SK-N-SH treated with all-trans-retinoic acid at 6 μM for 48 hours (cell line): Measurements from ENCODE around the gene FRYL.

Experiments
- ATAC-seq: fragments of 200-7000 bp; cut with Tn5 transposase; 3 replicates; pipeline ENCODE4 v1.9.1; 2020; ENCODE audit warnings: mild to moderate bottlenecking, moderate library complexity
- ARNTL ChIP-seq: fragments of 450-650 bp; formaldehyde crosslinking; IDR thresholded peaks from 2 replicates; pipeline ENCODE4 v1.5.0; 2020; ENCODE audit warnings: low read depth, mild to moderate bottlenecking, moderate library complexity, borderline replicate concordance
- BACH2 ChIP-seq: fragments of 250-450 bp; sonication (Bioruptor Pico); IDR thresholded peaks from 2 replicates; pipeline ENCODE4 v1.9.0; 2021; ENCODE audit warnings: mild to moderate bottlenecking, borderline replicate concordance
- CREB5 ChIP-seq: fragments of 250-450 bp; sonication (Bioruptor Pico); IDR thresholded peaks from 2 replicates; pipeline ENCODE4 v1.5.1; 2020; ENCODE audit warnings: low read depth, mild to moderate bottlenecking, moderate library complexity
- CSDC2 ChIP-seq: fragments of 250-450 bp; sonication (Bioruptor Pico); IDR thresholded peaks from 2 replicates; pipeline ENCODE4 v1.5.0; 2020; ENCODE audit warnings: mild to moderate bottlenecking, moderate library complexity
- CSRNP3 ChIP-seq: fragments of 250-450 bp; sonication (Bioruptor Pico); IDR thresholded peaks from 2 replicates; pipeline ENCODE4 v1.5.1; 2021; ENCODE audit warnings: mild to moderate bottlenecking, moderate library complexity
- ESRRG ChIP-seq: fragments of 250-450 bp; sonication (Bioruptor Pico); IDR thresholded peaks from 2 replicates; pipeline ENCODE4 v1.6.1; 2021; ENCODE audit warnings: mild to moderate bottlenecking
- GLIS3 ChIP-seq: fragments of 250-450 bp; sonication (Bioruptor Pico); IDR thresholded peaks from 2 replicates; pipeline ENCODE4 v1.5.0; 2020; ENCODE audit warnings: mild to moderate bottlenecking, moderate library complexity
- ISL1 ChIP-seq: fragments of 250-450 bp; sonication (Bioruptor Pico); IDR thresholded peaks from 2 replicates; pipeline ENCODE4 v2.1.2; 2022; ENCODE audit warnings: mild to moderate bottlenecking, moderate library complexity
- OSR1 ChIP-seq: fragments of 250-450 bp; sonication (Bioruptor Pico); IDR thresholded peaks from 2 replicates; pipeline ENCODE4 v1.8.0; 2022; ENCODE audit warnings: moderate library complexity, mild to moderate bottlenecking, inconsistent platforms
- PPARA ChIP-seq: fragments of 250-450 bp; sonication (Bioruptor Pico); IDR thresholded peaks from 2 replicates; pipeline ENCODE4 v1.5.0; 2020; ENCODE audit warnings: mild to moderate bottlenecking, borderline replicate concordance
- RARB ChIP-seq: fragments of 250-450 bp; sonication (Bioruptor Pico); IDR thresholded peaks from 2 replicates; pipeline ENCODE4 v1.8.0; 2021; ENCODE audit warnings: mild to moderate bottlenecking, moderate library complexity
- TCF4 ChIP-seq: fragments of 250-450 bp; sonication (Bioruptor Pico); IDR thresholded peaks from 2 replicates; pipeline ENCODE4 v1.8.0; 2021; ENCODE audit warnings: mild to moderate bottlenecking, moderate library complexity, borderline replicate concordance
- TOX ChIP-seq: fragments of 250-450 bp; sonication (Bioruptor Pico); IDR thresholded peaks from 2 replicates; pipeline ENCODE4 v1.8.0; 2021; ENCODE audit warnings: mild to moderate bottlenecking, moderate library complexity, borderline replicate concordance
- TSHZ2 ChIP-seq: fragments of 250-450 bp; sonication (Bioruptor Pico); IDR thresholded peaks from 2 replicates; pipeline ENCODE4 v1.5.0; 2020; ENCODE audit warnings: mild to moderate bottlenecking, moderate library complexity
- ZC3H10 ChIP-seq: fragments of 250-450 bp; sonication (Bioruptor Pico); IDR thresholded peaks from 2 replicates; pipeline ENCODE4 v1.5.1; 2021; ENCODE audit warnings: mild to moderate bottlenecking, moderate library complexity
- ZFP3 ChIP-seq: fragments of 250-450 bp; sonication (Bioruptor Pico); IDR thresholded peaks from 2 replicates; pipeline ENCODE4 v1.5.0; 2020; ENCODE audit warnings: mild to moderate bottlenecking, moderate library complexity
- ZFP30 ChIP-seq: fragments of 450-650 bp; formaldehyde crosslinking; IDR thresholded peaks from 2 replicates; pipeline ENCODE4 v1.5.0; 2022; ENCODE audit warnings: mild to moderate bottlenecking, moderate library complexity
- ZNF565 ChIP-seq: fragments of 450-650 bp; formaldehyde crosslinking; conservative IDR thresholded peaks from 2 replicates; pipeline ENCODE4 v1.5.0; 2020; ENCODE audit warnings: low read depth, mild to moderate bottlenecking, moderate library complexity
- ZNF70 ChIP-seq: fragments of 450-650 bp; formaldehyde crosslinking; IDR thresholded peaks from 2 replicates; pipeline ENCODE4 v1.5.0; 2020; ENCODE audit warnings: mild to moderate bottlenecking, moderate library complexity
- TF ChIP-seq, protein P1 (sequence below): fragments of 250-450 bp; sonication (Bioruptor Pico); IDR thresholded peaks from 2 replicates; pipeline ENCODE4 v1.8.0; 2021; ENCODE audit warnings: low read depth, mild to moderate bottlenecking, moderate library complexity, borderline replicate concordance
- TF ChIP-seq, protein P2 (sequence below): fragments of 250-450 bp; sonication (Bioruptor Pico); IDR thresholded peaks from 2 replicates; pipeline ENCODE4 v1.8.0; 2020; ENCODE audit warnings: mild to moderate bottlenecking, moderate library complexity, borderline replicate concordance

FRYL gene

GRCh38 chr4:48538358-48538757 lies 241.7 kb downstream of the FRYL start:
- no peak for ATAC-seq
- TF ChIP-seq TSHZ2 (CRISPR knock-in tag) (no peak), CSRNP3 (CRISPR knock-in tag) (no peak), ZNF70 (CRISPR knock-in tag) (no peak), TCF4 (CRISPR knock-in tag) (no peak), ZC3H10 (CRISPR knock-in tag) (no peak), CSDC2 (CRISPR knock-in tag) (no peak), ZFP3 (CRISPR knock-in tag) (no peak), BACH2 (no peak), PPARA (CRISPR knock-in tag) (no peak), ESRRG (CRISPR knock-in tag) (no peak), ARNTL (no peak), ZFP30 (CRISPR knock-in tag) (no peak)

GRCh38 chr4:48526406-48526805 lies 253.7 kb downstream of the FRYL start:
- no peak for TF ChIP-seq TOX (CRISPR knock-in tag)
- no peak for TF ChIP-seq ZFP30 (CRISPR knock-in tag)
- no peak for TF ChIP-seq GLIS3
- TF ChIP-seq, protein P1, sequence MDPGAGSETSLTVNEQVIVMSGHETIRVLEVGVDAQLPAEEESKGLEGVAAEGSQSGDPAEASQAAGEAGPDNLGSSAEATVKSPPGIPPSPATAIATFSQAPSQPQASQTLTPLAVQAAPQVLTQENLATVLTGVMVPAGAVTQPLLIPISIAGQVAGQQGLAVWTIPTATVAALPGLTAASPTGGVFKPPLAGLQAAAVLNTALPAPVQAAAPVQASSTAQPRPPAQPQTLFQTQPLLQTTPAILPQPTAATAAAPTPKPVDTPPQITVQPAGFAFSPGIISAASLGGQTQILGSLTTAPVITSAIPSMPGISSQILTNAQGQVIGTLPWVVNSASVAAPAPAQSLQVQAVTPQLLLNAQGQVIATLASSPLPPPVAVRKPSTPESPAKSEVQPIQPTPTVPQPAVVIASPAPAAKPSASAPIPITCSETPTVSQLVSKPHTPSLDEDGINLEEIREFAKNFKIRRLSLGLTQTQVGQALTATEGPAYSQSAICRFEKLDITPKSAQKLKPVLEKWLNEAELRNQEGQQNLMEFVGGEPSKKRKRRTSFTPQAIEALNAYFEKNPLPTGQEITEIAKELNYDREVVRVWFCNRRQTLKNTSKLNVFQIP (CRISPR knock-in tag) = no peak
- TF ChIP-seq ARNTL = no peak
- TF ChIP-seq TSHZ2 (CRISPR knock-in tag) = no peak
- TF ChIP-seq BACH2 = no peak
- no peak for TF ChIP-seq CSRNP3 (CRISPR knock-in tag)
- no peak for TF ChIP-seq CREB5
- TF ChIP-seq TCF4 (CRISPR knock-in tag) = no peak
- no peak for TF ChIP-seq PPARA (CRISPR knock-in tag)
- TF ChIP-seq ESRRG (CRISPR knock-in tag) = no peak
- TF ChIP-seq RARB (CRISPR knock-in tag) = no peak
- no peak for TF ChIP-seq CSDC2 (CRISPR knock-in tag)
- TF ChIP-seq ZC3H10 (CRISPR knock-in tag) = no peak
- TF ChIP-seq ISL1 = no peak
- ATAC-seq = no peak

GRCh38 chr4:48518143-48518542 lies 261.9 kb downstream of the FRYL start:
- no peak for ATAC-seq
- TF ChIP-seq ESRRG (CRISPR knock-in tag) (no peak), ZNF565 (CRISPR knock-in tag) (no peak), OSR1 (CRISPR knock-in tag) (no peak), PPARA (CRISPR knock-in tag) (no peak), ZC3H10 (CRISPR knock-in tag) (no peak), RARB (CRISPR knock-in tag) (no peak), TSHZ2 (CRISPR knock-in tag) (no peak), ISL1 (no peak)
- TF ChIP-seq, protein P2, sequence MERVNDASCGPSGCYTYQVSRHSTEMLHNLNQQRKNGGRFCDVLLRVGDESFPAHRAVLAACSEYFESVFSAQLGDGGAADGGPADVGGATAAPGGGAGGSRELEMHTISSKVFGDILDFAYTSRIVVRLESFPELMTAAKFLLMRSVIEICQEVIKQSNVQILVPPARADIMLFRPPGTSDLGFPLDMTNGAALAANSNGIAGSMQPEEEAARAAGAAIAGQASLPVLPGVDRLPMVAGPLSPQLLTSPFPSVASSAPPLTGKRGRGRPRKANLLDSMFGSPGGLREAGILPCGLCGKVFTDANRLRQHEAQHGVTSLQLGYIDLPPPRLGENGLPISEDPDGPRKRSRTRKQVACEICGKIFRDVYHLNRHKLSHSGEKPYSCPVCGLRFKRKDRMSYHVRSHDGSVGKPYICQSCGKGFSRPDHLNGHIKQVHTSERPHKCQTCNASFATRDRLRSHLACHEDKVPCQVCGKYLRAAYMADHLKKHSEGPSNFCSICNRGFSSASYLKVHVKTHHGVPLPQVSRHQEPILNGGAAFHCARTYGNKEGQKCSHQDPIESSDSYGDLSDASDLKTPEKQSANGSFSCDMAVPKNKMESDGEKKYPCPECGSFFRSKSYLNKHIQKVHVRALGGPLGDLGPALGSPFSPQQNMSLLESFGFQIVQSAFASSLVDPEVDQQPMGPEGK = no peak
